Transverse colon (tissue), 4 donors: ENCODE data around the gene TMPO. TPM values are rescaled to one million over a fixed set of nuclear protein-coding genes. Genes with fewer than 3 reads are reported as not detected.

ENCODE experiments used
- DNase-seq: peaks from one replicate; pipeline ENCODE4 v3.0.0-alpha.2; 2019
- H3K27ac ChIP-seq, 4 donors: fragments of 200-600 bp; sonication (generic); 2 replicates each; pipeline ENCODE4 v1.5.1; 2016 to 2018; ENCODE audit warnings: inconsistent platforms in 4 of 4
- H3K27me3 ChIP-seq: fragments of 200-600 bp; sonication (generic); 2 replicates; pipeline ENCODE4 v1.5.1; 2017; ENCODE audit warnings: inconsistent platforms
- H3K36me3 ChIP-seq, 4 donors: fragments of 200-600 bp; sonication (generic); 2 replicates each; pipeline ENCODE4 v1.5.1; 2017 to 2019; ENCODE audit warnings: inconsistent platforms in 4 of 4
- H3K4me1 ChIP-seq, 4 donors: fragments of 200-600 bp; sonication (generic); 2 replicates each; pipeline ENCODE4 v1.5.1; 2017 to 2020; ENCODE audit warnings: inconsistent platforms in 4 of 4
- H3K4me3 ChIP-seq, 4 donors: fragments of 200-600 bp; sonication (generic); 1 replicate in 1 of 4; 2 replicates in 3 of 4; pipeline versions ENCODE4 v1.5.1 to v1.6.1; 2017 to 2019; ENCODE audit warnings: inconsistent platforms in 4 of 4
- H3K9me3 ChIP-seq, 2 donors: fragments of 200-600 bp; sonication (generic); 2 replicates each; pipeline ENCODE4 v1.5.1; 2017 to 2019; ENCODE audit warnings: inconsistent platforms in 2 of 2
- CTCF ChIP-seq, 5 experiments: fragments of 200-600 bp in 3 of 5; fragments of 450-650 bp in 2 of 5; sonication (generic) in 3 of 5; IDR thresholded peaks; 1 replicate in 2 of 5; 2 replicates in 3 of 5; pipeline ENCODE4 v1.5.1; 2016 to 2017; ENCODE audit warnings: antibody characterized with exemption in 5 of 5, inconsistent platforms in 3 of 5, mild to moderate bottlenecking in 2 of 5, moderate library complexity in 1 of 5
- EP300 ChIP-seq: sonication (generic); formaldehyde crosslinking; IDR thresholded peaks from one replicate; pipeline ENCODE4 v1.6.1; 2017; ENCODE audit warnings: antibody characterized with exemption, low read depth
- POLR2A ChIP-seq: fragments of 450-650 bp; IDR thresholded peaks from one replicate; pipeline ENCODE4 v1.6.1; 2016; ENCODE audit warnings: antibody characterized with exemption, mild to moderate bottlenecking, moderate library complexity
- POLR2AphosphoS5 ChIP-seq, 3 donors: sonication (generic); formaldehyde crosslinking; IDR thresholded peaks; one replicate each; pipeline ENCODE4 v1.6.1; 2016; ENCODE audit warnings: antibody characterized with exemption in 3 of 3
- WGBS, 2 donors: methylation state at CpG; one replicate each; pipeline ENCODE4 v1.1.5; 2018; ENCODE audit warnings: low coverage in 1 of 2; 5-methylcytosine and 5-hydroxymethylcytosine counted together
- in situ Hi-C, 4 donors: fragments of 200-750 bp; cut with MboI; loops; one replicate each; pipeline versions ENCODE4 v1.15.0 to v1.15.1; 2017; ENCODE audit warnings: low sequenced_read_pairs in 3 of 4, low pct_ligation_motif_present in 1 of 4, low pct_unique_long_range_greater_than_20kb in 1 of 4
- intact Hi-C: fragments of 100-400 bp; cut with DNase I; formaldehyde crosslinking; loops from one replicate; pipeline ENCODE4 v1.15.1; 2023; ENCODE audit warnings: low total_unique reads
- total RNA-seq, 4 donors: library from RNA; depleted of rRNA; stranded (reverse); fragments of >200 nt; gene quantifications; one replicate each; pipeline ENCODE4 v1.1.0, GENCODE V29; 2016

The TMPO gene
- total RNA-seq: 100 to 1,000 TPM in 1 of 4 donors, 10 to 100 TPM in 3; 57.8 to 164 (median 89.0) TPM

GRCh38 chr12:98515287-98516110, at the start of gene TMPO:
Gene TMPO, plus strand, starts transcription at chr12:98515590. Its CDS starts 278 bp downstream, at chr12:98515868.
- TF ChIP-seq EP300 (no peak), POLR2AphosphoS5 (IDR thresholded peaks at IDR 0.05) (peak; percentile 90 to 94 (median 90)), CTCF (IDR thresholded peaks at IDR 0.05) (no peak), POLR2A (peak; percentile 89)

GRCh38 chr12:98465950-98466602, 49.3 kb upstream of the TMPO start:
- no peaks in the 10 kb centered on the region for H3K9me3 ChIP-seq
- intact Hi-C loops: no loop called here
- in situ Hi-C loops: no loop called here
- TF ChIP-seq EP300 (no peak), POLR2A (no peak), POLR2AphosphoS5 (IDR thresholded peaks at IDR 0.05) (no peak), CTCF (IDR thresholded peaks at IDR 0.05) (no peak)
- no peaks in the 10 kb centered on the region for H3K27me3 ChIP-seq
- no peak overlapping the region for H3K27ac ChIP-seq
- no peaks in the 10 kb centered on the region for H3K36me3 ChIP-seq
- H3K4me3 ChIP-seq: no peak overlapping the region
- no peaks in the 10 kb centered on the region for H3K4me1 ChIP-seq
- 90 to 91% methylated on average over 2 of the region's 2 CpGs for WGBS, 2 donors
- DNase-seq: no peak

More at GRCh38 chr12:98515287-98516110, at the start of gene TMPO:
- H3K4me1 ChIP-seq: peaks cover 9 to 46% (median 19%) of the 10 kb centered on the region in 4 donors
- 0% methylated on average over 70 of the region's 88 CpGs; no CpG with 5 or more reads in 1 of the 2 donors for WGBS, 2 donors
- H3K36me3 ChIP-seq: no peaks in the 10 kb centered on the region
- peak; percentile 94 for DNase-seq
- intact Hi-C loops: loop anchor here (1.0 to 5.0 kb wide), 2 partner anchors 25 to 88 kb away; no protein-coding TSS in a partner anchor
- peak within 1 kb of the TSS; percentile 94 to 98 (median 96) for H3K27ac ChIP-seq
- peak within 1 kb of the TSS; percentile 82 to 98 (median 94) for H3K4me3 ChIP-seq
- H3K9me3 ChIP-seq: no peaks in the 10 kb centered on the region
- H3K27me3 ChIP-seq: no peaks in the 10 kb centered on the region
- in situ Hi-C loops: loop anchor here in 1 of 4 donors (10.0 kb wide), 1 partner anchor 91 kb away; no protein-coding TSS in a partner anchor

GRCh38 chr12:98466640-98467400, 48.6 kb upstream of the TMPO start:
- Histone ChIP-seq H3K4me3 (no peak overlapping the region), H3K27ac (no peak overlapping the region), H3K27me3 (no peaks in the 10 kb centered on the region), H3K9me3 (no peaks in the 10 kb centered on the region), H3K4me1 (no peaks in the 10 kb centered on the region), H3K36me3 (no peaks in the 10 kb centered on the region)
- DNase-seq: no peak
- in situ Hi-C loops (no loop called here), intact Hi-C loops (no loop called here)
- TF ChIP-seq POLR2AphosphoS5 (IDR thresholded peaks at IDR 0.05) (no peak), POLR2A (no peak), CTCF (IDR thresholded peaks at IDR 0.05) (no peak), EP300 (no peak)
- WGBS, 2 donors: 74 to 78% methylated on average over 5 of the region's 5 CpGs
